Upper lobe of left lung (tissue), 4 donors: ENCODE data around the gene GRB10.

ENCODE experiments used
- CTCF ChIP-seq, 6 experiments: fragments of 450-650 bp in 4 of 6; fragments of 200-600 bp in 2 of 6; sonication (generic) in 2 of 6; IDR thresholded peaks; one replicate each; pipeline ENCODE4 v1.5.1; 2016 to 2019; ENCODE audit warnings: antibody characterized with exemption in 6 of 6
- EP300 ChIP-seq, 4 donors: sonication (generic); formaldehyde crosslinking; IDR thresholded peaks; one replicate each; pipeline ENCODE4 v1.5.1; 2017; ENCODE audit warnings: antibody characterized with exemption in 4 of 4, control low read depth in 2 of 4
- POLR2A ChIP-seq, 4 donors: fragments of 450-650 bp; IDR thresholded peaks; one replicate each; pipeline ENCODE4 v1.5.1; 2016 to 2017; ENCODE audit warnings: antibody characterized with exemption in 4 of 4, mild to moderate bottlenecking in 2 of 4

GRCh38 chr7:50812094-50812493 is 29.4 kb upstream of the GRB10 start:
- TF ChIP-seq POLR2A (IDR thresholded peaks at IDR 0.05) (no peak), CTCF (IDR thresholded peaks at IDR 0.05) (no peak), EP300 (IDR thresholded peaks at IDR 0.05) (no peak)
